Adrenal gland (tissue), 5 donors: ENCODE data around the gene HMHB1.

ENCODE experiments used
- CTCF ChIP-seq, 6 experiments: fragments of 450-650 bp in 4 of 6; fragments of 200-600 bp in 2 of 6; sonication (generic) in 1 of 6; IDR thresholded peaks; 1 replicate in 5 of 6; 2 replicates in 1 of 6; pipeline versions ENCODE4 v1.5.1 to v1.8.0; 2016 to 2021; ENCODE audit warnings: antibody characterized with exemption in 6 of 6, mild to moderate bottlenecking in 2 of 6, moderate library complexity in 1 of 6
- POLR2A ChIP-seq, 2 donors: fragments of 450-650 bp; IDR thresholded peaks; one replicate each; pipeline ENCODE4 v1.6.1; 2017; ENCODE audit warnings: antibody characterized with exemption in 2 of 2, mild to moderate bottlenecking in 2 of 2, moderate library complexity in 1 of 2
- donor health status: DM: no; HTN: no; CAD: no.

DNA sequence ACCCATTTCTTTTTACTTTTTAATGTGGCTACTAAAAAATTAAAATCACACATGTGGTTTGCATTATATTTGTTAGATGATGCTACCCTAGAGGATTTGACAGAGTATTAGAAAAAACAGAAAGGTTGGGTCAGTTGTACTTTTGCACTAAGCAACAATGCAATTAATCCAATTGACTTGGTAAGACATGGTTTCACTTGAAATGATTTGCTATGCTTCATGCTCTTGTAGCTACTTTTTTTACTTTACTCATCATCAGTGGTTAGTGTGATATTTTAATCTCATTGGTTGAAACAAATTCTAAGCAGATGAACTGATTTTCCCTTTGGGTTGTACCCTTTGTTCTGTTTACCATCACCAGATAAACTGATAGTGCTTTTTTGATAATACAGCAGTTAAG lies 39.4 kb downstream of the HMHB1 start:
- TF ChIP-seq CTCF (IDR thresholded peaks at IDR 0.05) (no peak), POLR2A (IDR thresholded peaks at IDR 0.05) (no peak)
